Endothelial cell of umbilical vein (primary cell): ENCODE results near the gene ABCC1. TPM values are rescaled to one million over a fixed set of nuclear protein-coding genes. Genes with fewer than 3 reads are reported as not detected.

Experiments used
- BruUV-seq: library from RNA; stranded (reverse); fragments of 400-500 nt; replicated peaks from 2 replicates; lab custom pipeline; 2021; lab: Mats Ljungman, UMichigan
- CTCF ChIA-PET: fragments of 300-600, 350-600 bp; sonication (Branson Sonifier 250); formaldehyde crosslinking; loops from one replicate; lab custom pipeline; 2021; ENCODE audit warnings: antibody characterized with exemption, inconsistent platforms; lab: Charles Lee
- POLR2A ChIA-PET: fragments of 300-600, 350-600 bp; sonication (Branson Sonifier 250); formaldehyde crosslinking; loops from one replicate; lab custom pipeline; 2021; ENCODE audit warnings: antibody characterized with exemption, inconsistent platforms; lab: Charles Lee
- DNase-seq: peaks from one replicate; pipeline ENCODE4 v3.0.0-alpha.2; 2011; ENCODE audit warnings: low read depth, low spot score
- FAIRE-seq: peaks from 2 replicates; lab custom pipeline; 2011; peaks lifted over from hg19 to GRCh38; lab: Jason Lieb, UNC
- H2AFZ ChIP-seq: 2 replicates; pipeline ENCODE4 v1.6.0; 2012; ENCODE audit warnings: low read depth, low read length, control low read depth, inconsistent platforms
- H3K27ac ChIP-seq: 2 replicates; pipeline ENCODE4 v1.5.1; 2011; ENCODE audit warnings: low read depth, mild to moderate bottlenecking, control low read depth, low read length, moderate library complexity; ENCODE audit not compliant: insufficient read depth
- H3K27me3 ChIP-seq, 2 experiments: 2 replicates each; pipeline versions ENCODE4 v1.6.0 to v1.6.1; 2011; ENCODE audit warnings: low read length in 2 of 2, mixed read lengths in 1 of 2; ENCODE audit not compliant: control insufficient read depth in 2 of 2, insufficient read depth in 2 of 2
- H3K36me3 ChIP-seq, 2 experiments: 2 replicates in 1 of 2; 3 replicates in 1 of 2; pipeline ENCODE4 v1.5.1; 2011; ENCODE audit warnings: low read length in 2 of 2, mild to moderate bottlenecking in 1 of 2, moderate library complexity in 1 of 2; ENCODE audit not compliant: control insufficient read depth in 2 of 2, insufficient read depth in 2 of 2; ENCODE audit errors: extremely low read depth in 1 of 2
- H3K4me1 ChIP-seq: 3 replicates; pipeline ENCODE4 v1.5.1; 2011; ENCODE audit warnings: mild to moderate bottlenecking, low read length; ENCODE audit not compliant: control insufficient read depth, insufficient read depth; ENCODE audit errors: extremely low read depth
- H3K4me2 ChIP-seq: 2 replicates; pipeline ENCODE4 v1.6.1; 2011; ENCODE audit warnings: low read length, control low read depth, mixed read lengths; ENCODE audit not compliant: insufficient read depth
- H3K4me3 ChIP-seq, 3 experiments: fragments of 200-600 bp in 1 of 3; sonication (generic), shearing (Covaris generic) in 1 of 3; replicated peaks in 1 of 3; 2 replicates each; pipeline ENCODE4 v1.5.1; 2011 to 2016; ENCODE audit warnings: control low read depth in 3 of 3, low read length in 3 of 3, mild to moderate bottlenecking in 2 of 3, inconsistent platforms in 1 of 3, low read depth in 1 of 3, moderate library complexity in 1 of 3; ENCODE audit not compliant: insufficient read depth in 1 of 3
- H3K79me2 ChIP-seq: 2 replicates; pipeline ENCODE4 v1.6.0; 2012; ENCODE audit warnings: low read length, inconsistent platforms; ENCODE audit not compliant: control insufficient read depth, insufficient read depth
- H3K9ac ChIP-seq: replicated peaks from 2 replicates; pipeline ENCODE3; 2011; ENCODE audit warnings: low read length, control low read depth; ENCODE audit not compliant: insufficient read depth; ENCODE audit errors: extremely low read depth
- H3K9me1 ChIP-seq: replicated peaks from 3 replicates; pipeline ENCODE4 v1.6.0; 2011; ENCODE audit warnings: mild to moderate bottlenecking, low read length; ENCODE audit not compliant: control insufficient read depth, insufficient read depth; ENCODE audit errors: extremely low read depth
- H3K9me3 ChIP-seq: replicated peaks from 2 replicates; pipeline ENCODE4 v1.5.1; 2012; ENCODE audit warnings: low read length, inconsistent platforms; ENCODE audit not compliant: control insufficient read depth, insufficient read depth
- H4K20me1 ChIP-seq: replicated peaks from 2 replicates; pipeline ENCODE3; 2011; ENCODE audit warnings: mild to moderate bottlenecking, low read length; ENCODE audit not compliant: control insufficient read depth, insufficient read depth; ENCODE audit errors: extremely low read depth
- EZH2 ChIP-seq: IDR thresholded peaks from 2 replicates; pipeline ENCODE4 v1.6.1; 2012; ENCODE audit warnings: borderline replicate concordance, low read depth, mild to moderate bottlenecking, moderate library complexity, low read length, inconsistent platforms; ENCODE audit not compliant: severe bottlenecking
- FOS ChIP-seq: IDR thresholded peaks from 2 replicates; pipeline ENCODE4 v1.6.1; 2011; ENCODE audit warnings: mild to moderate bottlenecking, low read length, moderate library complexity, borderline replicate concordance; ENCODE audit not compliant: insufficient read depth
- GATA2 ChIP-seq: IDR thresholded peaks from 2 replicates; pipeline ENCODE4 v1.7.0; 2011; ENCODE audit warnings: low read depth, mild to moderate bottlenecking, moderate library complexity, mixed read lengths, low read length; ENCODE audit not compliant: insufficient read length, insufficient read depth
- JUN ChIP-seq: IDR thresholded peaks from 2 replicates; pipeline ENCODE4 v1.6.1; 2011; ENCODE audit warnings: borderline replicate concordance, low read depth; ENCODE audit not compliant: insufficient read length, insufficient read depth
- MYC ChIP-seq: IDR thresholded peaks from one replicate; pipeline ENCODE4 v1.6.1; 2011; ENCODE audit warnings: mild to moderate bottlenecking, low read depth, low read length
- POLR2AphosphoS5 ChIP-seq: IDR thresholded peaks from 2 replicates; pipeline ENCODE4 v1.6.1; 2012; ENCODE audit warnings: low read depth, mild to moderate bottlenecking, control low read depth, low read length, moderate library complexity; ENCODE audit not compliant: insufficient read depth
- dilution Hi-C: fragments of 300-500 bp; cut with MboI; formaldehyde crosslinking; loops from one replicate; pipeline ENCODE4 v1.15.0; 2019; ENCODE audit warnings: low sequenced_read_pairs; ENCODE audit not compliant: extremely low pct_ligation_motif_present
- intact Hi-C: fragments of 100-400 bp; cut with micrococcal nuclease; formaldehyde crosslinking; loops from one replicate; pipeline ENCODE4 v1.10.0; 2022
- polyA plus RNA-seq, 4 experiments: library from polyadenylated mRNA; depleted of rRNA in 3 of 4; stranded (reverse) in 3 of 4; unstranded in 1 of 4; fragments of >200 nt; gene quantifications; 2 replicates each; pipeline versions ENCODE4 v1.2.1 to v1.2.3, GENCODE V29; 2011 to 2012; ENCODE audit warnings: missing spikeins in 1 of 4
- total RNA-seq: library from RNA; stranded (reverse); gene quantifications from 2 replicates; pipeline ENCODE4 v1.2.3, GENCODE V29; 2021
- TF ChIP-seq, protein P1 (sequence below), 2 donors: IDR thresholded peaks; 1 replicate in 1 of 2; 2 replicates in 1 of 2; pipeline ENCODE4 v1.5.1; 2011; ENCODE audit warnings: low read length in 2 of 2, mild to moderate bottlenecking in 2 of 2, moderate library complexity in 2 of 2, control low read depth in 1 of 2, inconsistent platforms in 1 of 2, low read depth in 1 of 2; ENCODE audit not compliant: insufficient read depth in 1 of 2; ENCODE audit errors: extremely low read depth in 1 of 2
- TF ChIP-seq, protein P2 (sequence below): IDR thresholded peaks from 2 replicates; pipeline ENCODE4 v1.6.1; 2011; ENCODE audit not compliant: insufficient read depth, insufficient read length

ABCC1 gene
- total and polyA plus RNA-seq, 2 donors (not counting 3 experiments of a cell fraction or from before 2014, with no cell fraction given) = 46.1 to 89.2 TPM

DNA sequence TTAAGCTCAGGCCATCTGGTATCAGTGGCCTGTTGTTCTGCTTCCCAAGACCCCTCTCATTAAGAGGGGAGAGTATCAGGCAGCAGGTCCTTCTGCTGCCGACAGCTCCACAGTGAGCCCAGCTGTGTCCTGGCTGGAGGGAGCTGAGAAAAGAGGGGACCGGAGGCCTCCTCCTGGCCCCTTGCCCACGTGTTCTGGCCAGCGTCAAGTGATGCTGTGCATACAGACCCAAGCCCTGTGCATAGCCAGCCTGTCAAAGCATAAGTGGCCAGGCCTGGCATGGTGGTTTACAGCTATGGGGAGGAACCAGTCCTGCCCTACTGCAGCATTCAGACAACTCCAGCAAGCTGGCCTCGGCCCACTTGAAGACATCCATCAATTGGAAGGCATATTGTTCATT, 225.9 kb downstream of the ABCC1 start:
- Histone ChIP-seq H2AFZ (no peak overlapping the region), H3K27me3 (peaks cover 0 to 2% of the 10 kb centered on the region in 2 experiments), H3K4me1 (no peaks in the 10 kb centered on the region), H3K4me3 (no peak overlapping the region), H3K36me3 (no peaks in the 10 kb centered on the region), H3K9me1 (no peaks in the 10 kb centered on the region), H4K20me1 (no peaks in the 10 kb centered on the region), H3K27ac (no peak overlapping the region), H3K79me2 (no peaks in the 10 kb centered on the region), H3K9ac (no peak overlapping the region), H3K4me2 (no peak overlapping the region), H3K9me3 (no peaks in the 10 kb centered on the region)
- no peak for TF ChIP-seq POLR2AphosphoS5
- TF ChIP-seq, protein P1, sequence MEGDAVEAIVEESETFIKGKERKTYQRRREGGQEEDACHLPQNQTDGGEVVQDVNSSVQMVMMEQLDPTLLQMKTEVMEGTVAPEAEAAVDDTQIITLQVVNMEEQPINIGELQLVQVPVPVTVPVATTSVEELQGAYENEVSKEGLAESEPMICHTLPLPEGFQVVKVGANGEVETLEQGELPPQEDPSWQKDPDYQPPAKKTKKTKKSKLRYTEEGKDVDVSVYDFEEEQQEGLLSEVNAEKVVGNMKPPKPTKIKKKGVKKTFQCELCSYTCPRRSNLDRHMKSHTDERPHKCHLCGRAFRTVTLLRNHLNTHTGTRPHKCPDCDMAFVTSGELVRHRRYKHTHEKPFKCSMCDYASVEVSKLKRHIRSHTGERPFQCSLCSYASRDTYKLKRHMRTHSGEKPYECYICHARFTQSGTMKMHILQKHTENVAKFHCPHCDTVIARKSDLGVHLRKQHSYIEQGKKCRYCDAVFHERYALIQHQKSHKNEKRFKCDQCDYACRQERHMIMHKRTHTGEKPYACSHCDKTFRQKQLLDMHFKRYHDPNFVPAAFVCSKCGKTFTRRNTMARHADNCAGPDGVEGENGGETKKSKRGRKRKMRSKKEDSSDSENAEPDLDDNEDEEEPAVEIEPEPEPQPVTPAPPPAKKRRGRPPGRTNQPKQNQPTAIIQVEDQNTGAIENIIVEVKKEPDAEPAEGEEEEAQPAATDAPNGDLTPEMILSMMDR (IDR thresholded peaks at IDR 0.05; ENCODE audit: extremely low read depth in 1 of 2, insufficient read depth in 1 of 2, low read depth in 1 of 2, low read length in 2 of 2) = no peak
- no peak for TF ChIP-seq GATA2
- no peak for TF ChIP-seq MYC
- TF ChIP-seq EZH2 = no peak
- TF ChIP-seq FOS = no peak
- TF ChIP-seq, protein P2, sequence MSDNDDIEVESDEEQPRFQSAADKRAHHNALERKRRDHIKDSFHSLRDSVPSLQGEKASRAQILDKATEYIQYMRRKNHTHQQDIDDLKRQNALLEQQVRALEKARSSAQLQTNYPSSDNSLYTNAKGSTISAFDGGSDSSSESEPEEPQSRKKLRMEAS = no peak
- TF ChIP-seq JUN = no peak
- BruUV-seq = no TSS peak
- dilution Hi-C loops = no loop called here
- intact Hi-C loops = no loop called here
- ChIA-PET CTCF (interaction anchor here (0.6 to 1.6 kb wide), 2 partner anchors 9 to 12 kb away, joined by 3 to 7 read pairs; no protein-coding TSS in a partner anchor), POLR2A (no interaction called here)
- DNase-seq (no peak), FAIRE-seq (no peak)
